ENCODE measurements around the gene NT5DC2.

NT5DC2 gene

GRCh38 chr3:52524752-52525679 is 8.6 kb downstream of the NT5DC2 start:
- no peak for DNase-seq (ENCODE audit: low read depth in 2 of 2)

DNA sequence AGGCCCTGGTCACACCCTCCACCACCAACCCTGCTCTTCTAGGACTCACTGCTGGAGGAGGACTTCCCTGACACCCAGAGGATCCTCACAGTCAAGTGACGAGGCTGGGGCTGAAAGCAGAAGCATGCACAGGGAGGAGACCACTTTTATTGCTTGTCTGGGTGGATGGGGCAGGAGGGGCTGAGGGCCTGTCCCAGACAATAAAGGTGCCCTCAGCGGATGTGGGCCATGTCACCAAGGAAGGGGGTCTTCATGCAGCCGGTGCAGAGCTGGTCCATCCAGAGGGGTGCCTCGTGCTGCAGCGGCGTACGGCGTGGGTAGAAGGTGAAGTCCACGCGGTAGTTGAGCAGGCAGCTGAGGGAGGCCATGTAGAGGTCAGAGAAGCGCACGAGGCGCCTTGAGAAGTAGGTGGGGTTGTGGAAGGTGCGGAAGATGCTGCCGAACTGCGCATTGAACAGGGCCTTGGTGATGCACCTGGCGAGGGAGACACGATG is 9.4 kb downstream of the NT5DC2 start:
- no peak for DNase-seq (ENCODE audit: low read depth in 2 of 2)

DNA sequence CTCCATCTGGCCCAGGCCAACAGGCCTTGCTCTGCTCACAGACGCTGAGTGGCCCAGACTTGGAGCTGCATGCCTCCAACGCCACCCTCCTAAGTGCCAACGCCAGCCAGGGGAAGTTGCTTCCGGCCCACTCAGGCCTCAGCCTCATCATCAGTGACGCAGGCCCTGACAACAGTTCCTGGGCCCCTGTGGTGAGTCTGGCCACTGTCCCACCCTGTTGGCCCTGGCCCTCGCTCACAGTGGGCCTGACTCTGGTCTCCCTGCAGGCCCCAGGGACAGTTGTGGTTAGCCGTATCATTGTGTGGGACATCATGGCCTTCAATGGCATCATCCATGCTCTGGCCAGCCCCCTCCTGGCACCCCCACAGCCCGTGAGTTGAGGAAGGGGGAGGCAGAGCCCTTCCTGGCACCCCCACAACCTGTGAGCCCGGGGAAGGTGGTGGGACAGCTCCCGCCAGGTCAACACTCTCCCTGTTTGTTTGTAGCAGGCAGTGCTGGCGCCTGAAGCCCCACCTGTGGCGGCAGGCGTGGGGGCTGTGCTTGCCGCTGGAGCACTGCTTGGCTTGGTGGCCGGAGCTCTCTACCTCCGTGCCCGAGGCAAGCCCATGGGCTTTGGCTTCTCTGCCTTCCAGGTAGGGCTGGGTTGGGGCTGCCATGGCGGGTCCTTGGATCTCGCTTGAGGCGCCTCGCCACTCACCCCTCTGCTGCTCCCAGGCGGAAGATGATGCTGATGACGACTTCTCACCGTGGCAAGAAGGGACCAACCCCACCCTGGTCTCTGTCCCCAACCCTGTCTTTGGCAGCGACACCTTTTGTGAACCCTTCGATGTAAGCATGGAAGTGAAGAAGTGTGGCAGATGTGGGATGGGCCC is 10.0 kb downstream of the NT5DC2 start:
- no peak for DNase-seq (ENCODE audit: low read depth in 2 of 2)

- no peak for DNase-seq (ENCODE audit: low read depth in 2 of 2)
Measured at GRCh38 chr3:52522651-52523251, 10.9 kb downstream of the NT5DC2 start.

DNA sequence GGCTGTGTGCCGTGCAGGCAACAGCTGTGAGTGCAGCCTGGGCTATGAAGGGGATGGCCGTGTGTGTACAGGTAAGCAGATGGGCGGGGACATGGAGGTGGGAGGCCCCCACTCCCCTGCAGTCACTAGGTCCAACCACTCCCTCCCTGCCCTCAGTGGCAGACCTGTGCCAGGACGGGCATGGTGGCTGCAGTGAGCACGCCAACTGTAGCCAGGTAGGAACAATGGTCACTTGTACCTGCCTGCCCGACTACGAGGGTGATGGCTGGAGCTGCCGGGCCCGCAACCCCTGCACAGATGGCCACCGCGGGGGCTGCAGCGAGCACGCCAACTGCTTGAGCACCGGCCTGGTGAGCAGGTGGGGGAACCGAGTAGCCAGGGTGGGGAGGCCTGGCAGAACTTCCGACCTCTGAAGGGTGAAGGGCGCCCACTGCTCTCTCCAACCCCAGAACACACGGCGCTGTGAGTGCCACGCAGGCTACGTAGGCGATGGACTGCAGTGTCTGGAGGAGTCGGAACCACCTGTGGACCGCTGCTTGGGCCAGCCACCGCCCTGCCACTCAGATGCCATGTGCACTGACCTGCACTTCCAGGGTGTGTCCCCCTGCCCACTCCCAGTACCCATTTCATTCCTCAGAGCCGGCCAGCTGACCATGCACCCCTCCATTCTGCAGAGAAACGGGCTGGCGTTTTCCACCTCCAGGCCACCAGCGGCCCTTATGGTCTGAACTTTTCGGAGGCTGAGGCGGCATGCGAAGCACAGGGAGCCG is 11.6 kb downstream of the NT5DC2 start:
- DNase-seq (ENCODE audit: low read depth in 2 of 2) = no peak

DNA sequence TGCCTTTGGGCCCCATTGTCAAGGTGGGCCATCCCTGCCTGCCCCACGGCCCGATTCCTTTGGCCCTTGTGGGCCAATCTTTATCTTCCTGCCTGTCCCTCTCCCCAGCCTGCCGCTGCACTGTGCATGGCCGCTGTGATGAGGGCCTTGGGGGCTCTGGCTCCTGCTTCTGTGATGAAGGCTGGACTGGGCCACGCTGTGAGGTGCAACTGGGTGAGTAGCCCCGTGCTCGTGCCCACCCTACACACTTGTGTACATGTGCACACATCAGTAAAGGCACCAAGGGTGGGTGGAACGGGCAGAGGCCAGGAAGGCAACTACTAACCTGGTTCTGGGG is 12.2 kb downstream of the NT5DC2 start:
- DNase-seq (ENCODE audit: low read depth in 2 of 2) = no peak

DNA sequence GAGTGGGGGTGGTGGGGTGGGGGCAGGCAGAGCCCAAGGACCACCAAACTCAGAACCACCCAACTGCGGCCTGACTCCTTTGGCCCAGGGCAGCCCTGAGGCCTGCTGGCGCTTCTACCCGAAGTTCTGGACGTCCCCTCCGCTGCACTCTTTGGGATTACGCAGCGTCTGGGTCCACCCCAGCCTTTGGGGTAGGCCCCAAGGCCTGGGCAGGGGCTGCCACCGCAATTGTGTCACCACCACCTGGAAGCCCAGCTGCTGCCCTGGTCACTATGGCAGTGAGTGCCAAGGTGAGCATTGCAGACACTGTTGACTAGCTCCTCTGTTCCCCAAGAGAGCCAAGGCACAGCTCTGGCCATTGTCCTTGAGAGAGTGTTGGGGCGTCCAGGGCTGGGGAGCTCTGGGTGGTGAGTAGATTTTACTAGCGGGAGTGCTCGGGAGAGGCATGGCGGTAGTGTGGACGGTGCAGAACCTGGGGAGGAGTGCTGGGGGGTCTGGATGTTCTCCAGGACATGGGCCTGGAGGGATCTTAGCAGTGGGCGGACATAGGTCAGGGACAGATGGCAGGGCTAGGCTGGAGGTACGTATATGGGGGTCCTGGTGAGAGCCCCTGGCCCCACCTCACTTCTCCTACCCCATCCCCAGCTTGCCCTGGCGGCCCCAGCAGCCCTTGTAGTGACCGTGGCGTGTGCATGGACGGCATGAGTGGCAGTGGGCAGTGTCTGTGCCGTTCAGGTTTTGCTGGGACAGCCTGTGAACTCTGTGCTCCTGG is 12.8 kb downstream of the NT5DC2 start:
- DNase-seq (ENCODE audit: low read depth in 2 of 2) = no peak

GRCh38 chr3:52520141-52520667 is 13.5 kb downstream of the NT5DC2 start:
- no peak for DNase-seq (ENCODE audit: low read depth in 2 of 2)

DNA sequence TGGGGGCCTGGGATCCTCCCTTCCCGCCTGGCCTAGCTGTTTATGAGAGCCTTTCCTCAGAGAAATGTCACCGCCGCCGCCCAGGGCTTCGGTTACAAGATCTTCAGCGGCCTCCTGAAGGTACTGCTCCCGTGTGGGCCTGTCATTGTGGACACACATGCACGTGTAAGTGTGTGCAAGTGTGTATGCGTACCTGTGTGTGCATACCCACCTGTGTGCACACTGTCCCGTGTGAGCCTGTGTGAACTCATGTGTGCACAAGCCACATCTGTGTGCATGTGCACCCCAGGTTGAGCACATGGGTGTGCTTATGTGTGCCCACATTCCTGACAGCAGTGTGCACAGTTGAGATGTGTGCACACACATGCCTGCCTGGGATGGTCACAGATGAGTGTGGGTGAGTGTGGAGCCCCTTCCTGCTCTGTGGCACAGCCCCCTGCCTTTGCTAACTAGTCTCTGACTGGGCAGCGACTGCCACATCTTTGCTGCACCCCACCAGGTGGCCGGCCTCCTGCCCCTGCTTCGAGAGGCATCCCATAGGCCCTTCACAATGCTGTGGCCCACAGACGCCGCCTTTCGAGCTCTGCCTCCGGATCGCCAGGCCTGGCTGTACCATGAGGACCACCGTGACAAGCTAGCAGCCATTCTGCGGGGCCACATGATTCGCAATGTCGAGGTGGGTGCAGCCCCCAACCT is 14.1 kb downstream of the NT5DC2 start:
- no peak for DNase-seq (ENCODE audit: low read depth in 2 of 2)

DNA sequence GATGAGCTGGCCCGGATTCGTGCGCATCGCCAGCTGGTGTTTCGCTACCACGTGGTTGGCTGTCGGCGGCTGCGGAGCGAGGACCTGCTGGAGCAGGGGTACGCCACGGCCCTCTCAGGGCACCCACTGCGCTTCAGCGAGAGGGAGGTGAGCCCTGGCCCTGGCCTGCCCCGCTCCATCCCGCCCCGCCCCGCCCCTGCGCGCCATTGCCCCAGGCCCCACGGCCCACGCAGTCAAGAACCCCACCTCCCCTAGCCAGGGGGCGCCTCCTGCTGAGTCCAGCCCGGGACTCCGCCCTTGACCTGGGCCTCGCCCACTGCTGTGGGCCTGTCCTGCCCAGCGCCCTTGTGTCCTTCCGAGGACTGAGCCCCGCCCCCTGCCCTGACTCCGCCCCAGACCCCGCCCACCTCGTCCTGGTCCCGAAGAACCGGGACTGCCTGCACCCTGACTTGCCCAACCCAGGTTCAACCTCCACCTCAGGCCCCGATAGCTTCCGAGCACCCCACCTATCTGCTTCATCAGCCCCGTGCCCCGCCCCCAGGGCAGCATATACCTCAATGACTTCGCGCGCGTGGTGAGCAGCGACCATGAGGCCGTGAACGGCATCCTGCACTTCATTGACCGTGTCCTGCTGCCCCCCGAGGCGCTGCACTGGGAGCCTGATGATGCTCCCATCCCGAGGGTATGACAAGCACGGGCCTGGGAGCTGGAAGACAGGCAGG is 14.8 kb downstream of the NT5DC2 start:
- DNase-seq (ENCODE audit: low read depth in 2 of 2) = no peak

- no peak for DNase-seq (ENCODE audit: low read depth in 2 of 2)
Measured at GRCh38 chr3:52517796-52518722, 15.6 kb downstream of the NT5DC2 start.

GRCh38 chr3:52516509-52517195 is 17.0 kb downstream of the NT5DC2 start:
- DNase-seq (ENCODE audit: low read depth in 2 of 2) = no peak

- DNase-seq (ENCODE audit: low read depth in 2 of 2) = no peak
Measured at GRCh38 chr3:52515192-52515591, 18.5 kb downstream of the NT5DC2 start.

DNA sequence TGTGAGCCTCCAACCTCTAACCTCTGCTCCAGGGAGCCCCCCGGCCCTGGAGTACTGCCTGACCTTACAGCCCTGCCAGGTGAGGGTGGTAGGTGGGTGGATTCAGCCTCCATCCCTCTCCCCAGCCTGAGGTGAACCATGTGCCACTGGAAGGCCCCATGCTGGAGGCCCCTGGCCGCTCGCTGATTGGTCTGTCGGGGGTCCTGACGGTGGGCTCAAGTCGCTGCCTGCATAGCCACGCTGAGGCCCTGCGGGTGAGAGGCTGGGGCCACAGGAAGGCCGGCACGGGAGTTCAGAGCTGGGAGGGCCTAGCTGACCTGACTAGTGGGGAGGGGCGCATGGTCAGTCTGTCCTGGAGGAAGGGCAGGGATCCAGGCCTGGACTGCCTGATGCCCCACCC is 19.1 kb downstream of the NT5DC2 start:
- DNase-seq (ENCODE audit: low read depth in 2 of 2) = no peak

GRCh38 chr3:52513281-52513680 is 20.4 kb downstream of the NT5DC2 start:
- DNase-seq (ENCODE audit: low read depth in 2 of 2) = no peak

GRCh38 chr3:52512727-52513126 is 20.9 kb downstream of the NT5DC2 start:
- DNase-seq (ENCODE audit: low read depth in 2 of 2) = no peak

DNA sequence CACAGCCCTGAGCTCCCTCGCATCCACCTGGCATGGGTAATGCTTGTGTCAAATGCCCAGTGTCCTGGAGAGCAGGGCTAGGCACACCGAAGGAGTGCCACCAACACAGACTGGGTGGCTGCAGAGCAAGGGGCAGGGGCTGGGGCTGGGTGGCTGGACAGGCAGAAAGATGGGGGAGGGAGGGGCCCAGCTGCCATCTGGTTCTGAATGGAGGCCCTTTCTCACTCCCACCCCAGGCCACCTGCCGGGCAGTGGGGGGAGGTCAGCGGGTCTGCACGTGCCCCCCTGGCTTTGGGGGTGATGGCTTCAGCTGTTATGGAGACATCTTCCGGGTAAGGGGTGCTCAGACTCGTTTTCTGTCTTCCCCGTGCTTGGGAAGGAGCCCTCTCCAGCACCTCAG is 21.6 kb downstream of the NT5DC2 start:
- no peak for DNase-seq (ENCODE audit: low read depth in 2 of 2)

Measured in stimulated activated CD8-positive, alpha-beta memory T cell treated with anti-CD3 and anti-CD28 coated beads, Interleukin-7, amount 100 ng/mL, for 4 hours (primary cell).